Measurements from ENCODE around the gene PLEKHM2. TPM values are rescaled to one million over a fixed set of nuclear protein-coding genes. Genes with fewer than 3 reads are reported as not detected.

PLEKHM2 gene
- total RNA-seq, 1 donor from 2014 or later: 57.5 TPM

DNA sequence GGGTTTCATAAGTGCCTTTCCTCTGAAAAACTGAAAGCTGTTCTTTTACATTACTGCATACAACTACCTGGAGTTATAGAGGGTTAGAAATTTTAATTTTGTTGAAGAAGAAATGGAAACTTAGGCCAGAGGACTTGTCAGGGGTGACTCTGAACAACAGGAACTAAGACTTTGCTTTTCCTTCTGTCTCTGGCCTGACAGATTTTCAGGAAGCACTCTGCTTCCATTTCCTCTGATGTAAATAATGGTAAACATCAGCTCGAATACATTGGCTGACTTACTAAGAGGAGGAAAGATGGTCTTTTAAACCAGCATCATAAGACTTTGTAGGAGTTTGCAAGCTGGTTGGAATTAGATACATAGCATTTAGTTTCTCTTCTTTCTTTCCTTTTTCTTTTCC, 27.1 kb upstream of the PLEKHM2 start:
- H3K27ac Mint-ChIP-seq: no peak overlapping the region
- H3K4me3 Mint-ChIP-seq: no peak overlapping the region
- H3K9me3 Mint-ChIP-seq: no peaks in the 10 kb centered on the region
- H3K4me1 Mint-ChIP-seq (ENCODE audit: unreplicated experiment): no peaks in the 10 kb centered on the region
- H3K27me3 Mint-ChIP-seq: no peaks in the 10 kb centered on the region
- TF ChIP-seq, protein P1, sequence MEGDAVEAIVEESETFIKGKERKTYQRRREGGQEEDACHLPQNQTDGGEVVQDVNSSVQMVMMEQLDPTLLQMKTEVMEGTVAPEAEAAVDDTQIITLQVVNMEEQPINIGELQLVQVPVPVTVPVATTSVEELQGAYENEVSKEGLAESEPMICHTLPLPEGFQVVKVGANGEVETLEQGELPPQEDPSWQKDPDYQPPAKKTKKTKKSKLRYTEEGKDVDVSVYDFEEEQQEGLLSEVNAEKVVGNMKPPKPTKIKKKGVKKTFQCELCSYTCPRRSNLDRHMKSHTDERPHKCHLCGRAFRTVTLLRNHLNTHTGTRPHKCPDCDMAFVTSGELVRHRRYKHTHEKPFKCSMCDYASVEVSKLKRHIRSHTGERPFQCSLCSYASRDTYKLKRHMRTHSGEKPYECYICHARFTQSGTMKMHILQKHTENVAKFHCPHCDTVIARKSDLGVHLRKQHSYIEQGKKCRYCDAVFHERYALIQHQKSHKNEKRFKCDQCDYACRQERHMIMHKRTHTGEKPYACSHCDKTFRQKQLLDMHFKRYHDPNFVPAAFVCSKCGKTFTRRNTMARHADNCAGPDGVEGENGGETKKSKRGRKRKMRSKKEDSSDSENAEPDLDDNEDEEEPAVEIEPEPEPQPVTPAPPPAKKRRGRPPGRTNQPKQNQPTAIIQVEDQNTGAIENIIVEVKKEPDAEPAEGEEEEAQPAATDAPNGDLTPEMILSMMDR (conservative IDR thresholded peaks at IDR 0.05): no peak
- peaks cover 35% of the 10 kb centered on the region for H3K36me3 Mint-ChIP-seq
- DNase-seq (ENCODE audit: extremely low spot score, unreplicated experiment): no peak

DNA sequence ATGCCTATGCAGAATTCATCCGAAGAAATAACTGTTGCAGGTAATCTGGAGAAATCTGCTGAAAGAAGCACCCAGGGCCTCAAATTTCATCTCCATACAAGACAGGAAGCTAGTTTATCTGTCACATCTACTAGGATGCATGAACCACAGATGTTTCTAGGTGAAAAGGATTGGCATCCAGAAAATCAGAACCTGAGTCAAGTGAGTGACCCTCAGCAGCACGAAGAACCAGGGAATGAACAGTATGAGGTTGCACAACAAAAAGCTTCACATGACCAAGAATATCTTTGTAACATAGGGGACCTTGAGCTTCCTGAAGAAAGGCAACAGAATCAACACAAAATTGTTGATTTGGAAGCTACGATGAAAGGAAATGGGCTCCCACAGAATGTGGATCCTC, 24.0 kb upstream of the PLEKHM2 start:
- H3K9me3 Mint-ChIP-seq: no peaks in the 10 kb centered on the region
- no peak overlapping the region for H3K4me3 Mint-ChIP-seq
- no peak for DNase-seq (ENCODE audit: extremely low spot score, unreplicated experiment)
- no peaks in the 10 kb centered on the region for H3K4me1 Mint-ChIP-seq (ENCODE audit: unreplicated experiment)
- peaks cover 43% of the 10 kb centered on the region for H3K36me3 Mint-ChIP-seq
- TF ChIP-seq, protein P1 (conservative IDR thresholded peaks at IDR 0.05): no peak
- no peak overlapping the region for H3K27ac Mint-ChIP-seq
- H3K27me3 Mint-ChIP-seq: no peaks in the 10 kb centered on the region

DNA sequence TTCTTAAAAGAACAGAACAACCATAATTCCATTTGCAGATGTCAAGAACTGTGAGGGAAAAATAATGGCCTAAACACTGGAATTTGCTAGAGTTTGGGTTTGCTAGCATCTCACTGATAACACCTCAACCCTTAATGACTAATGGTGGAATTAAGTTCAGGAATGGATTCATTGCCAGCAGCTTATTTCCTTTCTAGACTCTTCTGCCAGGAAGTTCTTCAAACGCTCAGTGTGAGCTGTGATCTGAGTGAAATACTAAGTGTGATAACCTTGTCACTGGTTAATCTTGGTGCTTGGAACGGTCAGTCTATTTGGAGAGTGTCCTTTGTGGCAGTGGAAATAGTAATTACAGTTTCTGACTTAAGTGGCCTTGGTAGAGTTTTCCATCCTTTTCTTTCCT, 21.6 kb upstream of the PLEKHM2 start:
- no peak overlapping the region for H3K27ac Mint-ChIP-seq
- no peaks in the 10 kb centered on the region for H3K27me3 Mint-ChIP-seq
- H3K9me3 Mint-ChIP-seq: no peaks in the 10 kb centered on the region
- no peaks in the 10 kb centered on the region for H3K4me1 Mint-ChIP-seq (ENCODE audit: unreplicated experiment)
- TF ChIP-seq, protein P1 (conservative IDR thresholded peaks at IDR 0.05): no peak
- peaks cover 33% of the 10 kb centered on the region for H3K36me3 Mint-ChIP-seq
- no peak for DNase-seq (ENCODE audit: extremely low spot score, unreplicated experiment)
- no peak overlapping the region for H3K4me3 Mint-ChIP-seq

DNA sequence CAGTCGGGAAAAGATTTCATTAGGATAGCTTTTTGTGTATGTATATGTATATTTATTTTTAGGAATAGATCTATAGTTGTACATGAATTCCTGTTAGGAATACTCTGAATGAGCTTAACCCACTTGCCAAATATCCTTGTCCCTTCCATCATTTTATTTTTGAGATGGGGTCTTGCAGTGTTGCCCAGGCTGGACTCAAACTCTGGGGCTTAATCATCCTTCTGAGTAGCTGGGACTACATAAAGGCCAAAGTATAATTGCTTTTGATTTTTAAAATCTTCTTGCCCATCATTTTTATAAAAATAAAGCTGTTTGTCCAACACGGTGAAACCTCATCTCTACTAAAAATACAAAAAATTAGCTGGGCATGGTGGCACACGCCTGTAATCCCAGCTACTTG, 20.2 kb upstream of the PLEKHM2 start:
- H3K4me3 Mint-ChIP-seq: no peak overlapping the region
- no peak for DNase-seq (ENCODE audit: extremely low spot score, unreplicated experiment)
- TF ChIP-seq, protein P1 (conservative IDR thresholded peaks at IDR 0.05): no peak
- H3K36me3 Mint-ChIP-seq: peaks cover 41% of the 10 kb centered on the region
- no peaks in the 10 kb centered on the region for H3K9me3 Mint-ChIP-seq
- H3K27ac Mint-ChIP-seq: no peak overlapping the region
- H3K4me1 Mint-ChIP-seq (ENCODE audit: unreplicated experiment): no peaks in the 10 kb centered on the region
- no peaks in the 10 kb centered on the region for H3K27me3 Mint-ChIP-seq

DNA sequence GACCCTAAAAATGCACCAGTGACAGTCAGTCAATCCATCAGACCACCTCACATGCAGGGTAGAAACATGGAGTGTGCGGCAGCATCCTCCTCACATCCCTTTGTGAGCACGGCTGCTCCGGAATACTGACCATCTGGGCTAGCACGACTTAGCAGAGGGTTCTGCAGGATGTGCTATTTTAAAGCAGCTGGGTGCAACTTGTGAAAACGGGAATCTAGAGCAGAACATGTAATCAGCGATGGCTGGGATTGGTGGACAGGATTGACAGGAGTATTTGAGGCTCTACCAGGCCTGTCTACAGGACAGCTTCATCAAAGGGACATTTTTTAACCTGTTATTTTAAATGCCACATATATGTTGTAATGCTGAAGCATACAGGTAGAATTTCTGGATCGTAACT, 16.8 kb upstream of the PLEKHM2 start:
- H3K9me3 Mint-ChIP-seq: no peaks in the 10 kb centered on the region
- H3K27ac Mint-ChIP-seq: no peak overlapping the region
- TF ChIP-seq, protein P1 (conservative IDR thresholded peaks at IDR 0.05): no peak
- H3K4me3 Mint-ChIP-seq: no peak overlapping the region
- H3K36me3 Mint-ChIP-seq: peaks cover 16% of the 10 kb centered on the region
- H3K4me1 Mint-ChIP-seq (ENCODE audit: unreplicated experiment): no peaks in the 10 kb centered on the region
- H3K27me3 Mint-ChIP-seq: no peaks in the 10 kb centered on the region
- DNase-seq (ENCODE audit: extremely low spot score, unreplicated experiment): no peak

Measured in type B pancreatic cell (in vitro differentiated cells).